OCI-LY3 (cell line): ENCODE measurements around the gene TRPV2.
"Not testable (repeated sequence)": the region's sequence is repeated elsewhere in the genome, so short reads cannot be mapped to it uniquely, and the experiment has no call there.

Experiments used
- H2AFZ ChIP-seq: fragments of 200-600, 300-600 bp; shearing (Covaris generic); 2 replicates; pipeline ENCODE4 v1.6.0; 2014; ENCODE audit warnings: antibody characterized with exemption, low read depth, low read length
- H3K27ac ChIP-seq: fragments of 200-600, 300-600 bp; sonication (generic); 2 replicates; pipeline ENCODE4 v1.5.1; 2014; ENCODE audit warnings: mild to moderate bottlenecking, low read length, moderate library complexity, mixed read lengths
- H3K27me3 ChIP-seq: fragments of 200-600, 300-600 bp; sonication (generic); 2 replicates; pipeline ENCODE4 v1.6.1; 2014; ENCODE audit warnings: low read depth, low read length, mixed read lengths
- H3K36me3 ChIP-seq: fragments of 200-600, 300-600 bp; sonication (generic); replicated peaks from 2 replicates; pipeline ENCODE3; 2014; ENCODE audit warnings: low read depth, low read length, mixed read lengths
- H3K4me1 ChIP-seq: fragments of 300-600, 200-600 bp; sonication (generic); 2 replicates; pipeline ENCODE4 v1.6.1; 2014; ENCODE audit warnings: low read length, mixed read lengths
- H3K4me2 ChIP-seq: fragments of 200-600, 300-600 bp; sonication (generic); 2 replicates; pipeline ENCODE4 v1.6.1; 2014; ENCODE audit warnings: low read length, mixed read lengths
- H3K4me3 ChIP-seq: fragments of 300-600, 200-600 bp; sonication (generic); 2 replicates; pipeline ENCODE4 v1.5.1; 2014; ENCODE audit warnings: antibody characterized with exemption, mild to moderate bottlenecking, low read length, moderate library complexity
- H3K79me2 ChIP-seq: fragments of 300-600, 200-600 bp; shearing (Covaris generic); 2 replicates; pipeline ENCODE4 v1.6.1; 2014; ENCODE audit warnings: mild to moderate bottlenecking, low read length, mixed read lengths
- H3K9ac ChIP-seq: fragments of 300-600, 200-600 bp; shearing (Covaris generic); 2 replicates; pipeline ENCODE4 v1.6.0; 2014; ENCODE audit warnings: mild to moderate bottlenecking, low read length, moderate library complexity
- H3K9me3 ChIP-seq: fragments of 200-600, 300-600 bp; shearing (Covaris generic); 2 replicates; pipeline ENCODE4 v1.6.1; 2014; ENCODE audit warnings: low read length, mixed read lengths; ENCODE audit not compliant: insufficient read depth
- H4K20me1 ChIP-seq: fragments of 200-600, 300-600 bp; sonication (generic); 2 replicates; pipeline ENCODE4 v1.6.1; 2016; ENCODE audit warnings: low read length, mixed read lengths; ENCODE audit not compliant: insufficient read depth
- CTCF ChIP-seq: fragments of 200-600, 300-600 bp; sonication (generic); IDR thresholded peaks from 2 replicates; pipeline ENCODE4 v1.5.1; 2014; ENCODE audit warnings: antibody characterized with exemption, low read length, low read depth
- EZH2phosphoT487 ChIP-seq: fragments of 200-600 bp; shearing (Covaris generic); IDR thresholded peaks from 2 replicates; pipeline ENCODE4 v1.6.1; 2018; ENCODE audit warnings: antibody characterized with exemption, mixed run types, low read depth

TRPV2 gene

GRCh38 chr17:16439811-16440351 is 24.5 kb downstream of the TRPV2 start:
- Histone ChIP-seq H3K27me3 (no peaks in the 10 kb centered on the region), H3K9me3 (no peaks in the 10 kb centered on the region), H3K4me2 (peak overlapping the region; percentile 97), H3K4me3 (peak overlapping the region; percentile 95), H3K9ac (peak overlapping the region; percentile 99), H4K20me1 (peaks cover 18% of the 10 kb centered on the region), H2AFZ (no peak overlapping the region), H3K4me1 (peaks cover 22% of the 10 kb centered on the region), H3K79me2 (peaks cover 47% of the 10 kb centered on the region), H3K36me3 (peaks cover 45% of the 10 kb centered on the region), H3K27ac (peak overlapping the region; percentile 74)
- TF ChIP-seq EZH2phosphoT487 (no peak), CTCF (no peak)

GRCh38 chr17:16440354-16440753 is 25.0 kb downstream of the TRPV2 start:
- Histone ChIP-seq H3K9ac (peak overlapping the region; percentile 99), H3K4me1 (peaks cover 22% of the 10 kb centered on the region), H3K36me3 (peaks cover 45% of the 10 kb centered on the region), H3K4me2 (peak overlapping the region; percentile 97), H3K27ac (peak overlapping the region; percentile 74), H4K20me1 (peaks cover 18% of the 10 kb centered on the region), H3K79me2 (peaks cover 47% of the 10 kb centered on the region), H3K4me3 (peak overlapping the region; percentile 95)
- H3K9me3 ChIP-seq, H2AFZ ChIP-seq, H3K27me3 ChIP-seq: not testable (repeated sequence)

- Histone ChIP-seq H3K36me3 (peaks cover 48% of the 10 kb centered on the region), H3K27me3 (no peaks in the 10 kb centered on the region), H3K27ac (peak overlapping the region; percentile 74; the same call in 1 of the 2 replicates), H3K4me2 (peak overlapping the region; percentile 97), H3K9ac (no peak overlapping the region), H3K79me2 (peaks cover 47% of the 10 kb centered on the region), H3K4me3 (peak overlapping the region; percentile 95; the same call in 1 of the 2 replicates), H3K4me1 (peaks cover 22% of the 10 kb centered on the region), H4K20me1 (peaks cover 18% of the 10 kb centered on the region), H2AFZ (no peak overlapping the region), H3K9me3 (no peaks in the 10 kb centered on the region)
- no peak for TF ChIP-seq CTCF
- TF ChIP-seq EZH2phosphoT487: no peak
Observed at GRCh38 chr17:16440901-16441629, 25.7 kb downstream of the TRPV2 start.

GRCh38 chr17:16442141-16442540 is 26.8 kb downstream of the TRPV2 start:
- peaks cover 22% of the 10 kb centered on the region for H3K4me1 ChIP-seq
- H3K79me2 ChIP-seq: peaks cover 47% of the 10 kb centered on the region
- H3K36me3 ChIP-seq: peaks cover 48% of the 10 kb centered on the region
- H3K27me3 ChIP-seq: no peaks in the 10 kb centered on the region
- no peak overlapping the region for H2AFZ ChIP-seq
- H3K9ac ChIP-seq: no peak overlapping the region
- H3K27ac ChIP-seq: no peak overlapping the region; the same call in 1 of the 2 replicates
- TF ChIP-seq EZH2phosphoT487 (no peak), CTCF (no peak)
- H3K4me2 ChIP-seq: peak overlapping the region; percentile 14
- H3K4me3 ChIP-seq: no peak overlapping the region
- no peaks in the 10 kb centered on the region for H3K9me3 ChIP-seq
- H4K20me1 ChIP-seq: peaks cover 18% of the 10 kb centered on the region
